Measurements from ENCODE around the gene FAM174C.

Gene FAM174C

DNA sequence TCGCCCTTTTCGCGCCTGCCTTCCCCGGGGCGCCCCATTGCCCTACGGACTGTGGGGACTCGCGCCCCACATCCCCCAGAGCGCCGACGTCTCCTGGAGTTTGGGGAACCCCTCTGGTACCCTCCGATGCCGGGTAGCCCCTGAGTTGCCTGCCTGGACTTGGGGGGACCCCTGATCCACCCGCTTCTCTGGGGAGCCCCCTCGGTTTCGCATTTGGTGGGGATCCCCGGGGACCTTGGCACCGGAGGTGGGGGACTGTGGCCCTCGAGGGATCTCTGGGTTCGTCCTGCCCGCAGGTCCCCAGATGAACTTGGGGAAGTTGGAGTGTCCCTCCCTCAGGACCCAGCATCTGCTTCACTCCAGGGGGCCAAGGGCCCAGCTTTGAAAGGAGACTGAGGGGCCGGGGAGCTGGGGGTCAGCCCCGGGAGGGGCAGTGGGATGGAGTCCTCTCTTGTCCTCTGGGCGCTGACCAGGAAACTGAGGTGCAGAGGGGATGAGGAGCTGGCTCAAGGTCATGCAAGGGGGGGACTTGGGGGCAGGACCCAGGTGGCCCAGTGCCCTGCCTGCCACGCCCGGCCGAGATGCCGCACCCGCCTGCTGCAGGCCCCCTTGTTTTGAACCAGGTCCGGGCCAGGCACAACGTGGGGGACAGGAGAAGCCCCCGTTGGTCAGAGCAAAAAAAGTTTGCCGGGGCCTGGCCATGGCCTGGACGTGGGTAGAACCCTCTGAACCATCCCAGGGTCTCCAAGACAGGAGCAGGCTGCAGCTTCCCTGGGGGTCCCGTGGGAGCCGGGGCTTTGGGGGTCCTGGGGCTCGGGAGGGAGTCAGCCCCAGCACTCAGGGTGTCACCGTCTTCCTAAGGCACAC lies 11.4 kb downstream of the FAM174C start:
- DNase-seq (ENCODE audit: low spot score), result no peak

GRCh38 chr19:1287354-1288225 lies 12.3 kb downstream of the FAM174C start:
- no peak for DNase-seq (ENCODE audit: low spot score)

DNA sequence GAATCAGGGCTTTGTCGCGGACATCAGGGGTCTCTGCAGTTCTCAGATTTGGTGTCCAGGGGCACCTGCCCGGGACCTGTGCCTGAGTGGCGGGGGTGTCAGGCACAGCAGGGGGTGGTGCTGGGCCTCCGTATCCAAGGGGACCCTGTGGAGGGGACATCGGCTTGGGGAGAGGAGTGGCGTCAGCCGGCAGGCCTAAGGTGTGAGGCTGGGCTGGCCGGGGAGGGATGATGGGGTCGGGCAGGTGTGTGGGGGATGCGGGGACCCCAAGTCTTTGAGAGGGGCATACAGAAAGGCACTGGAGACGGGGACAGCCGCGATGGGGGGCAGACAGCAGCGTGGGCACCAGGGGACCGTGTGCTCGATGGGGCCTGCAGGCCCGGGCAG lies 12.9 kb downstream of the FAM174C start:
- no peak for DNase-seq (ENCODE audit: low spot score)

DNA sequence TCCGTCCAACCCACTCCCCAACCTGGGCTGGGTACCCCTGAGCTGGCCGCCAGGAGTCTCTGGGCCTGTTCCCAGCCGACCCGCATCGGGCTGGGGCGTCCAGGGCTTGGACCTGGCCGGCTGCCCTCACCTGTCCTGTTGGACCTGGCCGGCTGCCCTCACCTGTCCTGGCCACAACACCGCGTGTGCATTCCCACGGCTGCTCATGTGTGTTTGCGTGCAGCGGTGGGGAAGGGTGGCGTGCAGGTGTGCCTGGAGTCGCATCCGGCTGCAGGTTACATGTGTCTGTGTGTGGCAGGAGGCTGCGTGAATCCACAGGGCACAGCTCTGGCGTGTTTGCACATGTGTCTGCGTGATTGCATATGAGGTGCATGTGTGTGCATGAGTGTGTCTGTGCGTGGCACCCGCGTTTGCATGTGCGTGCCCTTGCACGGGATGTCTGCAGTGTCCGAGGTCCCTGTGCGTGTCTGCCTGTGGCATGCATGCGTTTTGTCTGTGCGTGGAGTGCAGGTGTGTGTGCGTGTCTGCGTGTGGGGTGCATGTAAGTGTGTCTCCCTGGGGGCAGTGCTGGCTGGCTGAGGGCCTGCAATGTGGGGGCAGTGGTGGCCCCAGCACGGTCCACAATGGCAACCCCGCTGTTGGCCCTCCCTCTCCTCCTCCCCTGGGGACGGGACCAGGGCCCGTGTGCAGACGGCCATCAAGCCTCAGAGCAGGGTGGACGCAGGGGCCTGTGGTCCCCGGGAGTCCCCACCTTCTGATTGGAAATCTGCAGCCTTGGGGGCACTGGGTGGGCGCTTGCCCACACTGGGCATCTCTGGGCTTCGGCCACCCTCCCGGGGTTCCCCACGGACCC lies 13.7 kb downstream of the FAM174C start:
- DNase-seq (ENCODE audit: low spot score), result no peak

GRCh38 chr19:1289686-1290025 lies 14.3 kb downstream of the FAM174C start:
- DNase-seq (ENCODE audit: low spot score), result no peak

DNA sequence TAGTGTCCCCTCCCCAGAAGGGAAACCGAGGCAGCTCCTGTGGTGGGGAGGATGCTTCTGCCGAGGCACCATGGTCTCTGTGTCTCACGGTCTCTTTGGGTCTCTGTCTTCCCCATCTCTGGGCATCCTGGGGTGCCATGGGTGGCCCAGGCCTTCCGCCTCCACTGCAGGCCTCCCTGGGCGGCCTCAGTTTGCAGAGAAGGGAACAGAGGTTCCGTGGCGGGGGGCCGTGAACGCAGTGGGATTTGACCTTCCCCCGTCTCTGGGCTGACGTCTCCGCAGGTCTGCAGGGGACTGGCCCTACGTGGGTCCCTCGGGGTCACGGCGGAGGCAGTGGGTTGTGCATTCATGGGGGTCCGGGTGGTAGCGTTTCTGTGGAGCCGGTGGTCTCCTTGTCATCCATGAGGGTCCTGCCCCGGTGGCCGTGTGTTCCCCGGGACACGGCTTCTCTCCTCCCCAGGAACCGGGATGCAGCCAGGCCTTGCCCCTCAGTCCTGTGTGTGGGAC lies 14.9 kb downstream of the FAM174C start:
- no peak for DNase-seq (ENCODE audit: low spot score)

- no peak for DNase-seq (ENCODE audit: low spot score)
Measured at GRCh38 chr19:1290703-1291651, 15.6 kb downstream of the FAM174C start.

- DNase-seq (ENCODE audit: low spot score), result no peak
Measured at GRCh38 chr19:1291761-1292418, 16.6 kb downstream of the FAM174C start.

GRCh38 chr19:1292419-1293151 lies 17.3 kb downstream of the FAM174C start:
- no peak for DNase-seq (ENCODE audit: low spot score)

DNA sequence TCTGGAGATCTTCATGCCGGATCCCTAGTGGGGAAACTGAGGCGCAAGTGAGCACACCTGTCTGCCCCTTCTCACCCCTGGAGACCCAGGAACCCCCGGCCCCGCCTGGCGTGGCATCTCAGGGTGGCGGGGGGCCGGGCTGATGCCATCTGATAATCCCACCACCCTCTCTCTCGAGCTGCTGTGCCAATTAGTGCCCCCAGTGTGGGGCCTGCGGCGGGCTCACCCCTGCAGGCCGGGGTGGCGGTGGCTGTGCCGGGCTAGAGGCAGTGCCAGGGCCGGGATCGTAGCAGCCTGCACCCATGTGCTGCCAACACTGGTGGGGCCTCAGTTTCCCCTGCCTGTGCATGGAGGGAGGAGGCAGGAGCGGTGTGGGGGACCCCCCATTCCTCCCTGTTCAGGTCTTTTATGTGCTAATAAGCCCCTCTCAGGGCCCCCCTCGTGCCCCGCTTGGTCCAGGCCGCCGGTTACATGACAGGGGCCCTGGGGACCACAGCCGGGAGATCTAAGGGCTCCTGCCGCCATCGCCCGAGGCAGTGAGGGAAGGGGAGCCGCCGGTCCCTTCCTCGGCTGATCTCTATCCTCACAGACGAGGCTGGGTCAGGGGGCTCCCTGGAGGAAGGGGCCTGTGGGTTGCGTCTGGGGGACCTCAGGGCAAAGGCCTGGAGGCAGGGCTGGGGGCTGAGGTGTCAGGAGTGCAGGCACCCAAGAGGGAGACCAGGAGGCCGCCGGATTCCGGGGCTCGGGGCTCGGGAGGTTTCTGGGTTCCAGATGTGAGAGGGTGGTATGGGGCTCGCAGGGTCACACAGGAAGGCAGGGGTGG lies 18.7 kb downstream of the FAM174C start:
- no peak for DNase-seq (ENCODE audit: low spot score)

DNA sequence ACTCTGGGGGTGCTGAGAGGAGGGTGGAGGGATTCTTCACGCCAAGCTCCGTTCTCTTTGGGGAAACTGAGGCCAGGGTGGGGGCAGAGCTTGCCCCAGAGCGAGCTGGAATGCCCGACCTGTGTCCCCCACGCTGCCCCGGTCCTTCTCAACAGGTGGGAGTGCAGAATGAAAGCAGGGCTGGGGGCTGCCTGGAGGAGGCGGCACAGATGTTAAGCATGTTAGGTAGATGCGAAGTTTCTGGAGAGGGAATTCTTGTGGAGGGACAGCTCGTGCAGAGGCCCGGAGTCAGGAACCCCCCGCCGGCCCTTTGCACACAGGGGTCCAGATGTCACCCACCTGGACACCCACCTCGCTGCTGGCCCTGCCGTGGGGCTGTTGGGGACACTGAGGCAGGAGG lies 19.4 kb downstream of the FAM174C start:
- DNase-seq (ENCODE audit: low spot score), result no peak

GRCh38 chr19:1295169-1296012 lies 20.1 kb downstream of the FAM174C start:
- DNase-seq (ENCODE audit: low spot score), result peak; percentile 89

DNA sequence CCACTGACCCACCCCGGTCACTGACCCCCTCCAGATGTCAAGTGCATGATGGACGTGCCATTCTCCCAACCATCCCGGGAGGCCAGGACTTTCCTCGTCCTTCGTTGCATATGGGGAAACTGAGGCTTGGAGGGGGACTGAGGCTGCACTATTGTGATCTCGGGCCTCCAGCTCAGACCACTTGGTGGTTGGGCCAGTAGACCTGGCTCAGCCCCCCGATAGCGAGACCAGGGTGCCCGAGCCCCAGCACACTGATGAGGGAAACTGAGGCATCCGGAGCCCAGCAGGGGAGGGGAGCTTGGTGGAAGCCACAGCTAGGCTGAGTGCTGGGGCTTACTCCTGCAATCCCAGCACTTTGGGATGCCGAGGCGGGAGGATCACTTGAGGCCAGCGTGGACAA lies 20.7 kb downstream of the FAM174C start:
- no peak for DNase-seq (ENCODE audit: low spot score)

DNA sequence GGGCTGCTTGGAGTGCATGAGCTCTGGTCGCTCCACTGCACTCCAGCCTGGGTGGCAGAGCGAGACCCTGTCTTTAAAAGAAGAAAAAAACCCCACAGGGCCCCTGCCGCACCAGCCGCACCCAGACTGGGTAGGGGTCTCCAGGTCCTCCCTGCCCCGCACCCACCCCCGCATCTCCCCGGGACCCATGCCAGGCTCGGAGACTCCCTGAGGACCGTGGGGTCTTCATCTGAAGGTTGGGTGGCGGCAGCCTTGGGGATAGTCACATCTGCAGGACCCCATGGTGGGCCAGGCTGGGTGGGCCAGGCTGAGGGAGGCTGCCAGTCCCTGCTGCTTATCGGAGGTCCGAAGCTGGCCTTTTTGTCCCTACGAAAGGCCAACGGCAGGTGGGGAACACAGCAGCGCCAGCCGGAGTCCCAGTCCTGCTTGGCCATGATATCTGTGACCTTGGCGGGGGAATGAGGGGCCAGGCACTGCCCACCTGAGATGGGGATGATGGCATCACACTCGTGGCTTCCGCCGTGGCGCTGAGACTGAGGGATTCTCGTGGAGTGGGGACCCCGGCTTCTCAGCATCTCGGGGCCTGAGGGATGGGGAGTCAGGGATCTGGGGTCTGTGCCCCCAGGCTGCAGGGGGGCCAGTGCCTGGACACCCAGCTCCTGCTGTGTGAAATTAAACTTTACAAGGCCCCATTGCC lies 21.4 kb downstream of the FAM174C start:
- no peak for DNase-seq (ENCODE audit: low spot score)

- no peak for DNase-seq (ENCODE audit: low spot score)
Measured at GRCh38 chr19:1298235-1298634, 22.9 kb downstream of the FAM174C start.

DNA sequence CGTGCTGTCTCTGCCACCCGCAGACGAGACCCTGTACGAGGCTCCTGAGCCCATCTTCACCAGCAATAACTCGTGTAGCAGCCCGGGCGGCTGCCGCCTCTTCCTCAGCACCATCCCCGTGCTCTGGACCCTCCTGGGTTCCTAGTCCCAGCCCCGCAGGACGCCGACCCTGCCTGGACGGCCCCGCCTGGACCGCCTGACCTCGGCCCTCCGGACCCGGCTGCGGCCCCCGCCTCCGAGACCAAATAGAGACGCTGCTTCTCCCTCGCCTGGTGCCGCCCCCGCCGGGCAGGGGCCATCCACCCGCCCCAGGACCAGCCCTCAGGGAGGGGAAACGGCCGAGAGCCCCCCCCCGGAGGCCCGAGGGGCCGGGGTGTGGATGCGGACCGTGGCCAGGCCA lies 24.5 kb downstream of the FAM174C start:
- DNase-seq (ENCODE audit: low spot score), result no peak
